ENCODE measurements around the gene TRIM44.

Gene TRIM44

DNA sequence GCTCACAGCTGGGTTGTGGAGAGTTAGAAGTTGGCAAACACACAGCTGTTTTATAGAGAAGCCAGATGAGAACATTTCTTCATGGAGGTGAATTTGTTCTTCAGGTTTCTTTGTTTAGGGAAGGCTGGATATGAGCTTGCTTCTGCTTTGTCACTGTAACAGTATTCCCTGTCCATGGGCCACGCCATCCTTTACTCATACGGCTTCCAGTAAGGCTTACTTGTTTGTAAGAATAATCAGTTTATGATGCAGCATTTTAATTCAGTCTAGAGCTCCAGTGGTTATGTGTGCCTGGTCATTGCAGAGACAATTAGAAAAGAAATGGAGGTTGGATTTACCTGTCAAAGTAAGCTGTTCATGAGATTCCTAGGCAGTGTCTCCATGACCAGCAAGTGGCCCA, 131.8 kb downstream of the TRIM44 start:
- DNase-seq: no peak

DNA sequence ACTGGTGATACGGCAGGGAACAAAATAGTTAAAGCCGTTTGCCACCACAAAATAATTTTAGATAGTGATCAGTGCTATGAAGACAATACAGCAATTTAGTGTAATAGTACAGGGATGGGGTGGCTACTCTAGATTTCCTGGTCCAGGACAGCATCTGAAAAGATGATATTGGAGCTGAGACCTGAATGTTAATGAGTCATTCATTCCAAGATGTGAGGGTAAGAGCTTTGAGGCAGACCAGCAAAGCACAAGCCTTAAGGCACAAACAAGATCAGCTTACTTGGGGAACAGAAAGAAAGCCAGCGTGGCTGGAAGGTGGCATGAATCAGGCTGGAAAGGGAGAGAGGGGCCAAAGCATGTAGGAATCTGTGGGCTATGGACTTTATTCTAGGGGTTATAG, 132.3 kb downstream of the TRIM44 start:
- DNase-seq: no peak

DNA sequence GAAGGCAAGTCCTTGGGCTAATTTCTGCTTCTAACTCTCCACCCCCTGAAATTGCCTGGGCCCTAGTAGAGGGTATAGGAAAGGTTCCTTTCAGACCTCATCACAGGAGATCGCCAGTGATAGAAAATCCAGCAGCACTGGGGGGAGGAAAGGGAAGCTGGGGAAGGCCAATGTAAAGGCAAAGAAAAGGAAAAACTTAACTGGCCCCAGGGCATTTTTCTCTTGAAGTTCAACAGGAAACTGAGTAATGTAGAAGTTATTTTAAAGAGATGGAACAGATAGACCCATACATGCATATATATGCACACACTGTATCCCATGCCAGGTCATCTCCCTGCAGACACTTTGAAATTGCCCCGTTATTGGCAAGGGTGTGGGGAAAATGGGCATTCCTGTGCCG, 134.0 kb downstream of the TRIM44 start:
- DNase-seq: no peak

DNA sequence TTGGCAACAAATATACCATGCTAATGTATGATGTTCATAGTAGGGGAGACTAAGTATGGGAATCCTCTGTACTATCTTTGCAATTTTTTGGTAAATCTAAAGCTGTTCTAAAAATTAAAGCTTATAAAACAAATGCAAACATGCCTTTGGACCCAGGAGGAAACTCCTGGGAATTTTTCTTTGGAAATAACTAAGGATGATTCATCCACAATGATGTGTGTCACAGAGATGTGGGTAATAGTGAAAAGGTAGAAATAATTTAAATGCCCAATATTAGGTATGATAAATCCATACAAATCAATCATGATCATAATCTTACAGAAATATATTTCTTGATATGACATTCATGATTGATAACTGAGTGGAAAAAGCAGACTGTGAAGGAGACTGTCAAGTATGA, 135.8 kb downstream of the TRIM44 start:
- no peak for DNase-seq

DNA sequence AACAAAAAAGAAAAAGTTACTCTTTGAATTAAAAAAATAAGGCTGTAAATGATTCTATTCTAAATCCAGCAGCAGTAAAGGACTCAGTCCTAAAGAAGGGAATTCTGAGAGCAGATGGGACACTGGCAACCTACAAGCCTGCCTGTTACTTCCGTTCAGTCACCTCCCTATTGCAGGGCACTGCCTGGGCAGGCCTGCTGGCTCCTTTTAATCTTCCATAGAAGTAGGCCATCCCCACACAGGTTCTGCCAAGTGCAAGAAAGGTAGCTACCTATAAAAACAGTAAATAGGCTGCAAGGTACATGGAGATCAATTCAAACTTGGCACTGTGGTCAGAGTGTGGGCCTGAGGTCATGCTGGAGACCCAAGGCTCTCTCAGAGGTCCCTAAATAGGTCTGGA, 136.4 kb downstream of the TRIM44 start:
- DNase-seq: no peak

DNA sequence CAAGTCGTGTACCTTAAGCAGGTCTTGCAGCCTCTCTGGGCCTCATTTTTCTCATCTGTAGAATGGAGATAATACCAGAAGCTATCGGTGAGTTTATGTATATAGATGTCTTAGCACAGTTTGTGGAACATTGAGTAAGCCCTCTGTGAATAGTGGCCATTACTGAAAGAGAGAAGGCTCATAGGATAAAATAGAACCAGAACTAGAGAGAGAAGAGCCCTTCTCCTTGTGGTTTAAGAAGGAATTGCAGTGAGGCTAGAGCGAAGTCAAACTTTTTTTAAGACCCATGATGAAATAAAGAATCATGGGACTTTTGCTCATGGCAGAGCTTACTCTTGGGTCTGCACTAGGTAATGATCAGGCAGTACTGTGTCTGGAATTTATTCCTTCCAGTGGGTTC, 137.1 kb downstream of the TRIM44 start:
- no peak for DNase-seq

DNA sequence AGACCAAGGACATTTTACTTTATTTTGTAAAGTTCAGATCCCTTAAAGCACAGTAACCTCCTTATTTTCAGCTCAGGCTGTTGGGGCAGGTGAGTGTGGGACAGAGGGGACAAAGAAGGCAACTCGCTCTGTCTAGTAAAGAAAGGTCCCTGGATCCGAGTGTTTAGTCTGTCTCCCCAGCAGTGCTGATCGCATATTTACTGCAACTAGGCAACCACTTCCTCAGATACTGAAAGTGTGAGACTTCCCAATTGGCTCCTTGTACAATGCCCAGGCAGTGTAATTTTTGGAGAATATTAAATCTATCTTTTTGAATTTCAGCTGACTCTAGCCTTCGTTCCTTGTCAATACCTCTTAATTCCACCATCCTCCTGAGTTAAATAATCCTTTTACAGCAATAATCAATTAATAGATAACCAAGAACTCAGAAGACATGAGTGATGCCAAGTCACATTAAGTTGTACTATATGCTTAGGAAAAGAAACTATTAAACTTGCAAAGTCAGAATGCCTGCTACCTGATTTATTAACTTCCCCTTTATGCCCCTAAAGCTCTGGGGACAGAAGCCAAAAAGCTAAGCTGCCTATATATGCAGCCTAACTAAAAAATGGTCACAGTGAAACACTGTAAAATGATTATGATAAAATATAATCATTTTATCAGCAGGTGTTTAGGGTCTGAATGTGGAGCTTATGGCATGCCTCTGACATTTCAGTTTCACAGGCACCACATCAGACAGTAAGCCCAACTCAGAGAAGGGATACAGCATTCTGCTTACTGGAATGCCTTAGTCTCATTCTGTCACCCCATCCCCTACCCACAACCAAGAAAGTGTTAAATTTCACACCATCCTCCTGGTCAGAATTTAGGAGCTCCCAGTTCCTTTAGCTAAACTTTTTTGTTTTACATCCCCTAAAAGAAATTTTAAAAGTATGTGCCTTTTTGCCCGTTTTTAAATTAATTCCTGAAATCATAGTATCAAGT, 138.7 kb downstream of the TRIM44 start:
- DNase-seq: no peak

DNA sequence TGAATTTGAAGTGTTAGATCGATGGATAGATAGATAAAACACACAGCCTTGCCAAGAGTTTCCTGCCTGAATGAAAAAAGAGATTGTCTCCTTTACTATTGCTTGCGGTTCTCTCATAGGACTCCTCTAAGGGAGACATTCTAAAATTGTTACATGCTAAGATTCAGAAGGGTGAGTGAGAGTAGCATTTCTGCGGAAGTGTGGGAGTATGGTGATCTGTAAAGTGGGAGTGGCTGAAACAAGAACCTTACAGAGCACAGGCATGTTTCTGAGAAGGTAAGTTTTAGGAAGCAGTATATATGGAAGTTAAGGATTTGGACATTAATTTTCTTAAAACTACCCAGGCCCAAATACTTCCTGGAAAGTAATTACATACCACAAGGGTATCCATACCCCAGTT, 139.6 kb downstream of the TRIM44 start:
- DNase-seq: no peak

DNA sequence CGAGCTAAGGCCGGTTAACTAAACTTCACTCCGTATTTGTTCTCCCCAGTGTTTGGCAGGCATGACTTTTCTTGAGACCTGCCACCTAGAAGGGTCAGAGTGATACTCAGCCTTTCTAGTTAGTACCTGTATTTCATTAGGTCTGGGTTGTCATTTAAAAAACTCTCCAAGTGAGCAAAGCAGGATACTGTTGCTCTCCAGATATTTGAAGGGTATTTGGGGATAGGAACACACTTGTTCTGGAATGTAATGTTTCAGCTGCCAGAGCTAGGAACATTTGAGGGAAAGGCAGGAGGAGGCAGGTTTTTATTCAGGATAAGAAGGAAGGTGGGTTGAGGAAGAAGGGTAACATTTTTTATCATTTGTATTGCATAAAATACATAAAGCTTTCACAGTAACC, 140.1 kb downstream of the TRIM44 start:
- no peak for DNase-seq

DNA sequence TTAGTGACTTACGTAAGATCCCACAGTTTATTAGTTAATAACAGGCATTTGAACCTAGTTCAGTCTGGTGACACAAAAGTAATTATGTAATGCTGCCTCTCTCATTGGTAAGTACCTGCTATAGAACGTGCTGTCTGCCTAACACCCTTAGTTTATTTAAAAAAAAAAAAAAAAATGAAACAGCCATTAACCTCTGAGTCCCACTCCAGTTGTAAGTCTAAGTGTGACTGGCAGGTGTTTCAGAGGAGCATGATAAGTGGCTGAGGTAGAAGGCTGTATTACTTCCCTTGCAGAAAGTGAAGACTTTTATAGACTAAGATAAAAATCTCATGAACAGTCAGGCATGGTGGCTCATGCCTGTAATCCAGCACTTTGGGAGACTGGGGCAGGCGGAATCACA, 140.5 kb downstream of the TRIM44 start:
- DNase-seq: no peak

DNA sequence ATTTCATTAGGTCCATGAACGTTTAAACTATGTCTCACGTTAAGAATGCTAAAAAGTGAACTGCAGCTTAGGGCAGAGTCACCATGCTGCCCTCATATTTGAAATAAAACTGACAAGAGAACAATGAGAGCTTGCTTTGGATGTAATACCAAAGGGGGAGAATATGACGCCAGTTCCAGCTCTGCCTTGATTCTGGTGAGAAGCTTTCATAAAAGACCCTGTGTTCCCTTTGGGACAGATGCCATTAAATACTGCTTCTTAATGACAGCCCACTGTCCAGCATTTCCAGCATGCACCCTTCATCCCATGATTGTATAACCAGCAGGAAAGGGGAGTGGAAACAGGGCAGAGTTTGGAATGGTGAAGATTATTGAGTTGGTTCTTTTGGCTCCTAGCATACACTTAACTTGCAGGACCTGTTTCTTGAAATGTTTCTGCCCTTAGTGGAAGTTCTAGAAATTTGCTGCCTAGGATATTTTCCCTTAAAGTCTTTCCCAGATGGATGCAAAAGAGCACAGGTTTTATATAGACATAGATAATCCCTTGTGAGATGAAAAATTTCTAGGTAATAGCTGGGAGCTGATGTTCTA, 142.0 kb downstream of the TRIM44 start:
- no peak for DNase-seq

DNA sequence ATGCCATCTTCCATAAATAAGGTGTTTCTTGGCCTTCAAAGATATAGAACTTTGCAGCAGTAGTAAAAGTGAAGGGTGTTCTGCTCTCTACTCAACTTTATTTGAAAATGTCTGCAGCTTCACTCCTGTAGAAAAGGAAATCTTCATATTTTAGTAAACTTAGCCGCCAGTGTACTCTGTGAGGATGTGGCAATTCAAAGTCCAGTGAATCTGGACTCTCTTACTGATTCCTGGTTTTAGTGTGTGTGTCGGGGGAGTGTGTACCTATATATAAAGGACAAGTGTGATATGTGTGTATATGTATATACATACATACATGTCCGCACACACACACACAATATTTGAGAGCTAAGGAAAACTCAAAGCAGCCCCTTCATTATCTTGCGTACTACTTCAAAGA, 147.0 kb downstream of the TRIM44 start:
- no peak for DNase-seq

DNA sequence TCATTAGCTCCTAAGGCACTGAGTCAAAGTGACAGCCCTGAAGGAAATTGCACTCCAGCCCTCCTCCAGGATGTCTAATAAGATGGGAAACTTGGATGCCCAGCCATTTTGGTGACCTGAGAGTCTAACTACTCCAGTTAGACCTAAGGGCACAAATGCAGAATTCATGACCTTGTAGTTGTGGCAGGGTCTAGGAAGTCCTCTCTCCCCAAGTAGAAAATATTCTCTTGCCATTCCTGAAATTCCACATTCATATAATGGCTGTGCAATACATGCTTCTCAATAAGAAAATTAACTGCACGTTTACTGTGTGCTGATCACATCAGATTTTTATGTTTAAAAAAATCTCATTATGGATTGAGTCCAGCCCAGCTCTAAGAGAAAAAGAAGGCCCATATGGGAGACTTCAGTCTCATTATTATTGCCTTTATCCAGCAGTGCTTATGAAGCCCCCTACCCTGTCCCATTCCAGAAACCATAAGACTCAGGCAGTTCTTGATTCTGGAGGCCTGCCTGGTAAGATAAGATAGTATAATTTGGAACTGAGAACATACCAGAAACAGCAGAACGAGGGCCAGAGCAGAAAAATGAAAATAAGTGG, 147.6 kb downstream of the TRIM44 start:
- no peak for DNase-seq

DNA sequence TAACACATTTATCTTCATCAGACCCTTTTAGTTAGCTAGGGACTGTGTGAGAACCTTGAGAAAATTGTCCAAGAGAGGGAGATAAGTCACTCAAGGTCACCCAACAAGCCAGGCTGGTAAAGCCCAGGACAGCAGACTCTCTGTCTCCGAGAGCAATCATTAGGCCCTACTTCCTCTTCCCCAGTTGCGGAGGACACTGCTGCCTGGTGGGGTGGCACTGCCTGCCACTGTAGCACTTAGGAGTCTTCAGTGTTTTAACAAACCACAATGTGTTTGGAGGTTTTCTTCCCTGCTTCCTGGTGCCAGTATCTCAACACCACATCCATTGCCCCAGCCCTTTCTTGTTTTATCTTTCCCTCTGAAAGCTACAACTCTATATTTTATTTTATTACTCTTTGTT, 149.2 kb downstream of the TRIM44 start:
- no peak for DNase-seq

DNA sequence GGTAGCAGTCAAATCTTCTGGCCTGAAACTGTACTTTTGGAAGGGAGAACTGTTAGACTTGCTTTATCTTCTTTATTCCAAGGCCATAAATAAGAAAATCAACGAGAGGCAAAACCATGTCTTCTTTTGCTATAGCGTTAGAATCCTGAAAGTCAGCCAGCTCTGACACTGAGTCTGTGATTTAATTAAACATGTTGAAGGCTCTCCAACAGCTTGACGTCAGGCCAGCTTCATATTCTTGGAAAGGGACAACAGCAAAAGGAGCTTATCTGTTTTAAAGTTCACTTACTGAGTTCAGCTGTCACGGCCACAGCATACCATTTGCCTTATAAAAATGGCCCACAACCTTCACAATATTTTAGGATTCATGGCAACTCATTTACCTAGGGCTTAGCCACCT, 150.3 kb downstream of the TRIM44 start:
- DNase-seq: no peak

DNA sequence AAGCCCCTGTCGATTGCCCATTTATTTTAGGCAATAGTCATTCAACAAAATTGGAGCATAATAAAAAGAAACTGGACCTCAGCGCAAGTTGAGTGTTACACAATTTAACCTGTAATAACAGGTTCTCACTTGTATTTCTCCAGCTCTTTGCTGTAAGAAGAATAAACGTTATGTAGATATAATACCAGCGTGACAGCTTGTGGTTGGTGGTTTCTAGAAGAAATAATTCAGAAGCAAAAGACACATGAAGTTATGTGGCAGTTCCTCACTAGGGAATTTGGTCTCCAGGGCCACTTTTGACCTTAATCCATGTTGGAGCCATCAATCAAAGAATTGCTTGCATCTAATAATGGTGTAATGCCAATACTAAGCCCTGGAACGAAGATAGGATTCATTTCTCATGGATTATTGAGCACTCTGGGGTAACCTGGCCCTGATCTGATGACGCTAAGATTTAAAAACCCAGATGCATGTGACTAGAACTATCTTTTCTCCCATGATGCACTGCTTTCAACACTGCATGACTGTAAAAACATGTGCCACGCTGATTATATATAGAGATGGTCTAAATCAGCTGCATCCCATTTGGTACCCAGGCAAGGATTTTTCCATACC, 151.6 kb downstream of the TRIM44 start:
- DNase-seq: no peak

DNA sequence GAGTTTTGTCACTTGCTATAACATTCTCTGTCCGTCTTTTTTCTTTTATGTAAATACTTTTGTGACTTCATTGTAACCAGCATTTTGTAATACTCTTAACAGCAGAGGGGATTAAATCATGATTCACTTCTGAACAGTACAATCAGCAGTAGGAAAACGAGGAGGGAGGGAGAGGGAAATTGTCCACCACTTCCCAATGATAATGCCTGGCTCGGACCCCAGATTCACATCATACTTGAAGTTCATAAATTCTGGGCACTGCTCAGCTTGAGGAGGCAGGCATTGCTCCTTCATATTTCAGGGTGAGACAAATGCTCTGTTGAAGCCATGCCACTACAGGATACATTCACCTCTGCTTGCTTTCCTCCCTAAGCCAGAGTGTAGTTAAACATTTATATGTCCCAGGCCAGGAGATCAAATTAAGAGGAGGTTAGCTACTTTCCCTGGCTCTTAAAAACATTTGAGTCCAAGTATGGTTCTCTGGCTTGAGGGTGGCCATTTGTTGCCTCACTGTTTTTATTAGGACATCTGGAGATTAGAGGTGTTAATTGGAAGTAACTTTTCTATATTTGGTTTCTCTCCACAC, 152.2 kb downstream of the TRIM44 start:
- no peak for DNase-seq

DNA sequence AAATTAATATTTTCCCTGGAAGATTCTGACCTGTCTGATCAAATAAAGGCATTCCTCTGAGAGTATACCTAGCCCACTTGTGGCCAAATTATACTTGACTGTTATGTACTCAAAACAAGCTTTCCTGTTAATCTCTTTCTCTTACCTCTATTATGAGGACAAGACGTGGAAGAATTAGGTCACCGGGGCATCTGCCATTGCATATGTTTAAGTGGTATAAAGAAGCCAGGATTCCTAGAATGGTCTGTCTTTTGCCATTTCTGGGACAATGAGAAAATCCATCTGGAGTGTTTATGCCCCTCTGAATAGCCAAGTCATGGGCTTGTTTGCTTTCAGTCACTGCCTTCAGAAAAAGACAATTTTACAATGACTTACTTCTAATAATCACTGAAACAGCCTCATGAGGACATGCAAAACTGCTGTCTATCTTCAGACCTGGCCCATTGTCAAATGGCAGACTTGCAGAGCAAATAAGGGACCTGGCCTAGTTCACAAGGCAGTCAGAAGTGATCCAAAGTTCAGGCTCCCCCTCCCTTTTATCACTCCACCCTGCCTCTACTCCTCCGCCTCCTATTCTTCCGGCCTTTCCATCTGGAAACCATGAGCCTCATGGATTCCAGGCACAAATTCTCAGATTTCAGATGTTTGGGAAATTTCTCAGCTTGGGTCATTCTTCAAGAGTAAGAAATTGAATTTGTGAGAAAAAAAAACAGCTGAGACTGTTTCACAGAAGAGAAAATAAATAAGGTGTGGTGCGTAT, 153.2 kb downstream of the TRIM44 start:
- no peak for DNase-seq

DNA sequence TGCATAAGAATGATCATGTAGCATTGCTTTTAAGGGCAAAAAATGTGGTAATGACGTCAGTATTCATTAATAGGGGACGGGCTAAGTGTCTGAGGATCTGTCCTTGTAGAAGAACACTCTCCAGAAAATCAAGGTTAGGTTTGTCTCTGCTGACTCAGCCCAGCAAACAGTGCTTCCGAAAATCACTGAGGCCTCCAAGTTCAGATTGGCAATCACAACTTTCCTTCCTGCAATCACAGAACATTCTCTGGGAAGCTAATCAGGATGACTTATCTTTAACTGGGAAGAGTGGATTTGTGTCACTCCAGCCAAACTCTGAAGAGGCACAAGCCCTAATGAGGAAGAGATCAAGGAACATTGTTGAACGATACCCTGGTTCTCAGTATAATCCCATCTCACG, 158.0 kb downstream of the TRIM44 start:
- DNase-seq: no peak

DNA sequence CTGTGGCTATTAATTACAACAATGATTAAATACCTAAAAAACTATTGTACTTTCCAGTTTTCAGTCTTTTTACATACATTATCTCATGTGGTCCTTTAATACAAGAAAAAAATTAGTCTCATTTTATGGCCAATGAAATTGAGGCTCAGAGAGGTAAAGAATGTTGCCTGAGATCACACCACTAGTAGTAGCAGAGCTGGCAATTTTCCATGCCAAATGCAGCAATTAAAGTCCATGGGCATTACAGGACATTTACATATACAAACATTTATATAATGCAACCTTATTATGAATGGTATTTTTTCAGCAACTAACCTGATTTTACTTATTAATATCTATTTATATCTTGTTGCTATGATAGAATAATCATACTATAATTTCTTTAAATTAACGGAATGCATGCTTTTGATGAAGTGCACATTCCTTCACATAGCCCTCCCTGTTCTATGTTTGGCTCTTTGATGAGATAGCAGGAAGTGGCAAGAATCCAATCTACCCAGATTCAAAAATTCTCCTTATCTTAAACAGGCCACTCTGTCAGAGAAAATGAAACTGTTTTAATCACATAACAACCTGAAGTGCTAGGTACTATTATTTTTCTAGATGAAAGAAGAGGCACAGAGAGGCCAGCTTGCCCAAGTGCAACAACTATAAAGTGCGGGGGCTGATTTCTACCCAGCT, 160.4 kb downstream of the TRIM44 start:
- no peak for DNase-seq

DNA sequence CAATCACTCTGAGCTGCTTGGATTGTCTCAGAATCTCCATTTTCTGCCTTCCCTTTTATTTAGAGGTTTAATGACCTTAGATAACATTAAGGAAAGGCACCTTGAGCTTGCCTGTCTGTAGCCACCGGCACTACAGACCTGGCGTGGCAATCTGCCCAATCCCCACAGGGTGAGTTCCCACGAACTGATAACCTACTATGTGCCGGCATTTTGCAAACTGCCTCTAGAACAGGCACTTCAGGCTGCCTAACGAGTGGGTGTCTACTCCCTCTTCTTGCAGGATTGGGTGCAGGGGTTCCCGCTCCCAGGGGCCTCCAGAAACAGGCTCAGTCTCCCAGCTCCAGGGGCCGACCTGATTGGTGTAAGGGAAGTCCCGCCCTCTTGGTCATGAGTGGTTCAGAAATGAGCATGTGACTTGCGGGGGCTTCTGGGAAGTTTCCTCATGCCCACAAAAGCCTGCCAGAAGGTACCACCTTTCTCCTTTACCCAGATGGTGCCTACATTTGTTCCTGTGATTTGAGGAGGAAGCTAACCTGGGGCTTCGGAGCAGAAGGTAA, 161.2 kb downstream of the TRIM44 start:
- no peak for DNase-seq

DNA sequence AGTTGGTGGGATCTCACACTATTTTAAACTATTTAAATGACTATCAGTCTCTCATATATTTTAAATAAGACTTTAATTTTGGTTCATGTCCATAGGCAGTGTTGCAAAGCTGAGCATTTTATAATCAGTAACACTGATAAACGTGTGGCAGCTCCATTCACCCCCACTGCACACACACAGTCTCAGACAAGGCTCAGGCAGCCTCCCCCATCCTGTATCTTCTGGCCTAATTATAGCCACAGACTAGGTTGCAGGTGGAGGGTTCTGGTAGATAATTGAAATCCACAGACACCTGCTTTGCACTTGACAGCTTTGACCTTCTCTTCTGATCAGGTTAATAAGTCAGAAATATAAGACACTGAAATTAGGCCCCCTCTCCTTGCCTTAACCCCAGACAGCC, 162.8 kb downstream of the TRIM44 start:
- no peak for DNase-seq
